Measurements from ENCODE around the gene CRABP2.

The CRABP2 gene

DNA sequence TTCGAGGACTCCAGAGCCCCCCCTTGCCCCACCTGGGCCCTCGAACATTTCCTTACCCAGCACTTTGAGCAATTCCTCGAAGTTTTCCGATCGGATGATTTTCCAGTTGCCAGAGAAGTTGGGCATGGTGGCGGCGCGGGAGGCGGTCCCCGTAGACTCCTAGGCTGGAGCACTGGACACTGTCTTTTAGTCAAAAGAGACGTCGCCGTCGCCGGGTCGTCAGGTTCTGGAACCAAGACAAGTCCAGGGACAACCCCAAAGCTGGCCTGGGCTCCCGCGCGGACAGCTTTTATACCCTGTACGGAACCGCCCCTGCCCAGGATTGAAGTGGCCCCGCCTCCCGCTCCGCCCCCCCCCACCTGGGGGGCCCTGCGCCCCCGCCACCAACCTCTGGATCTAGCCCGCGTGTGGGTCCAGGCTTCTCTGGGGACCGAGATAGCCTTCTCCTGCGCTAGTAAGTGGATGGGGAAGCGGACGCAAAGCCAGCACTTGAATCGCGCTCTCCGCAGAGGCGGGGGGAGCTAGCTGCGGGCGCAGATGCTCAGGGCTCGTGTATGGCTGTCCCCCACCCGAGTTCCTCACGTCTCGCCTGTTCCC is at the start of gene CRABP2:
TSS of gene CRABP2 (minus strand) at position 263 of the 597 bp plus-strand sequence. CDS start at position 126, 137 bp downstream.
- DNase-seq (ENCODE audit: low read depth in 2 of 2), result no peak

DNA sequence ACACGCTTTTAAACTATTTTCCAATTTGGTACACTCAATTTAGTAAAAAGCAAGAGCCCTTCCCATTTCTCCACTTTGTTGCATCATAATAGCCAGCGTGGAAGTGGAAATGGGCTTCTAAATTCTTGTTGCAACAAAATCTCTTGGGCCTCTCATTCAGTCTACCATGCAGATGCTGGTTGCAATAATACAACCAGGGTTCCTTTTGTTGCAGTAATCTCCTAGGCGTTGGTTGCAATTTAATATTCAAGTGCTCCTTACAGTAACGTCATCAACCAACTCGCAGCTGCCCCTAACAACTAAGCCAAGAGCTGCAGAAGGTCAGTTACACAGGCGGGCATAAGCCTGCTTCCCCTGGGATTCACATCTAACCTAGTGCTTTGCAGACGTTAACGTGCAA is 48.8 kb upstream of the CRABP2 start:
- DNase-seq (ENCODE audit: low read depth in 2 of 2), result no peak

DNA sequence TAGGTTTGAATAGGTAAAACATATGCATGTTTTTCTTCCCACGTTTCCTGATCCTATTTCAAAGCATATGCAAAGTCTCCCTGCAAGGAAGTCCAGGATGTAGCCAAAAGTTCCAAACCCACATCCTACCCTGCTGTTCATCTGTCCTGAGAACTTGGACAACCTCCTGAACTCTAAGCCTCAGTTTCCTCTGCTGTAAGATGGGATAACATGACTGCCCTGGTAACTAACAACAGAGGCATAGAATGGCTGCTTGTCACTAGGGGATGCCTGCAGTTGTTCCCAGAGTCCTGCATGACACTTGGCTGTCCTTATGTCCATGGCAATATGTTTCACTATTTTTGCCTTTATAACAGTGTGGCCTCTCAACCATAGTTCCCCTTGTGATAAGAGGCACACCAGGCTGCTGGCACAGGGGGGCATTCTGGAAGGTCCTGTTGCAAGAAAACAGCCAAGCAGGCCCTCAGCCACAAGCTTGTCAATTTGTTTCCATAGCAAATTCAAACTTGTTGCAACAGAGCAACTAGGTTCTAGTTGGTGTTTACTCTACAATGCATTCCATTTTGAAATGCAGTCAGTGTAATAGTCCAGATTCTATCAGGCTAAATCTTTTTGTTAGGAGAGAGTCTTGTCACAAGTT is 47.6 kb upstream of the CRABP2 start:
- DNase-seq (ENCODE audit: low read depth in 2 of 2), result no peak

GRCh38 chr1:156751757-156752481 is 46.5 kb upstream of the CRABP2 start:
- peak; percentile 94 to 98 for DNase-seq (ENCODE audit: low read depth in 2 of 2)

DNA sequence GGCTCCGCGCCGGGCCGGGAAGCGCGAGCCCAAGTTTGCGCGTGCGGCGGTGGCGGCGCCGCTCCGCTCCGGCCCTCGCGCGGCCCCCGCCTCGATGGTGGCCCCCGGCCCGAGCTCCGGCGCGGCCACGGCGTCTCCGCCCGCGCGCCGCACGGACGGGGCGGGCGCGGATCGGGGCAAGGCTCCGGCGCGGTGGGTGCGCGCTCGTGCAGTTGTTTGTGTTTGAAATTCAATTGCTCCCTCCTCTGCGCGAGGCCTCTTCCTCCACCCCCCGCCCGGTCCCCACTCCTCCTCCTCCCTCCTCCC is 46.0 kb upstream of the CRABP2 start, which contains the start of gene HDGF:
TSS of gene HDGF (minus strand) at position 225 of the 306 bp plus-strand sequence. CDS start 246 bp downstream, outside the sequence.
- DNase-seq (ENCODE audit: low read depth in 2 of 2), result no peak

DNA sequence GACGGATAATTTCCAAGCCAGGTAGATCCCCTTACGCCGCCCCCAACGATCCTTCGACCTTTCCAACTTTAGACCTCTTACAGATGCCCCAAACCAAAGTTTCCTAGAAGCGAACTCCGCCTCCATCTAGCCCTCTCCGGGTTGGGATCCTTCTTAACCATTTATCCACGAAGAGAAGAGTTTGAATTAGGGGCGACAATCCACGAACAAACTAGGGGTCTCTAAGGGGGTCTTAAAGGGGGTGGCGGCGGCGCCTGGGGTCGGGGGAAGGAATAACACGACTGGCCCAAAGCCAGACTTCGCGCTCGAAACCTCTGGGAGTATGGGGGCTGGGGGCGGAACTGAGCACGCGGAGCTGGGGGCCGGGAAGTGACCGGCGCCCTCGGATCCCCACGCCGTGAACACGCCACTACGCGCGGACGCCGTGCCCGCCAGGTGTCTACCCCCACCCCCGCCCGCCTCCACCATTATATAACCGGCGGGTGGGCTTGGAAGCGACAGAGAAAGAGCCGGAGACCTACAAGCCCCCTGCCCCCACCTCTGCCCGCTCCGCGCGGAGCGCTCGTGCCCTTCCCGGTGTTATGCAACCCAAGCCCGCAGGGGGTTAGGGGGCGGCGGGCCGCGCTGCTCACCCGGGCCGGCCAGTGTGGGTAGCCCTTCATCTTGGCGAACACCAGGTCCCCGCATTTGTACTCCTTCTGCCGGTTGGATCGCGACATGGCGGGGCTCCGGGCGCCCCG is 45.5 kb upstream of the CRABP2 start:
- DNase-seq (ENCODE audit: low read depth in 2 of 2), result no peak

DNA sequence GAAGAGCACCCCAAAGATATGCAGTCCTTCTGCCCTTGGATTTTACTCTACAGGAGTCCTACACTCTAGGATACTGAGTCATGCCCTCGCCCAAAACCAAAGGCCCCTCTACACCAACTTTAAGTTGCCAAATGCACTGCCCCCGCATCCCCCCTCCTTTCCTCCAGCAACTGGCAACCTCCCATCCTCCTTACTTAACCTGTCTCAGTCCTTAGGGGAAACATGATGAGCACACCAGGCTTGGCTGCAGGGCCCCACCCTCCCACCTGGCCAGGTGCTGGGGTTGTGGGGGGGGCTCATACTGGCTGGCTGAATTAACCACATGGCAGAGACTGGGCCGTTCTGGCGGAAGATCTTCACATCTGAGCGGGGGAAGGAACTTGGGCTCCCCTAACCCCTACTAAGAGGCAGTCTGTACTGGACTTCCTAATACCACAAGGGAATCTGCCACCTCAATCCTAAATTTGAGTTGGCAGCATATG is 44.8 kb upstream of the CRABP2 start:
- DNase-seq (ENCODE audit: low read depth in 2 of 2), result peak in 1 of 2 donors; percentile 40

DNA sequence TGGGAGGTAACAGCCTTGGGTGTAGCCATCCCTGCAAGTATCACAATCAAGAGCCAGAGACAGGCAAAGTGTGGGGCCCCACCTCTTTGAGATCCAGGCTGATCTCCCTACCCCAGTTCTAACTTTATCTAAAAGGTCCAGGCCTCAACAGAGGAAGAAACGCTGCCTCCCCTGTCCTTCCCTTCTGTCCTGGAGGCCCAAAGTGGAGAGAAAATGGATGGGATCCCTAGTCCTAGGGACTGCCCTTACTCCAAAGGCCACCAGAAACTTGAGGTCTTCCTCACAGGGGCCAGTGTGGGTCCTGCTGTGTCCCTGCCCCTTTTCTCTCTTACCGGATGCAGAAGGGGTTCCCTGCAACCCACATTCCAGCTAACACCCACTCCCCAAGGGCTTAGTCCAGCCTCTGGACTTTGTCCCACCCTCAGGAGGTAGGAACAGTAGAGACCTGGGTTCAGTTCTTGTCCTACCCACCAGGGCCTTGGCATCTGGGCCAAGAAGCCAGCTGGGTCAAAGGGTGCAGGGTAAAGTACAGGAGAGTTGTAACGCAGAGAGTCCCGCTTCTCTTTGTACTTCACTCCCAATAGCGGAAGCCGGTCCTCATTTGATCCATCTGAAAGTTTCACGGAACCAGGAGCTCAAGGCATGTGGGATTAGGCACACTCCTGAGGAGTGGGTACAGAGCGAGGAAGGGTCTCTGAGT is 44.2 kb upstream of the CRABP2 start:
- DNase-seq (ENCODE audit: low read depth in 2 of 2), result no peak

DNA sequence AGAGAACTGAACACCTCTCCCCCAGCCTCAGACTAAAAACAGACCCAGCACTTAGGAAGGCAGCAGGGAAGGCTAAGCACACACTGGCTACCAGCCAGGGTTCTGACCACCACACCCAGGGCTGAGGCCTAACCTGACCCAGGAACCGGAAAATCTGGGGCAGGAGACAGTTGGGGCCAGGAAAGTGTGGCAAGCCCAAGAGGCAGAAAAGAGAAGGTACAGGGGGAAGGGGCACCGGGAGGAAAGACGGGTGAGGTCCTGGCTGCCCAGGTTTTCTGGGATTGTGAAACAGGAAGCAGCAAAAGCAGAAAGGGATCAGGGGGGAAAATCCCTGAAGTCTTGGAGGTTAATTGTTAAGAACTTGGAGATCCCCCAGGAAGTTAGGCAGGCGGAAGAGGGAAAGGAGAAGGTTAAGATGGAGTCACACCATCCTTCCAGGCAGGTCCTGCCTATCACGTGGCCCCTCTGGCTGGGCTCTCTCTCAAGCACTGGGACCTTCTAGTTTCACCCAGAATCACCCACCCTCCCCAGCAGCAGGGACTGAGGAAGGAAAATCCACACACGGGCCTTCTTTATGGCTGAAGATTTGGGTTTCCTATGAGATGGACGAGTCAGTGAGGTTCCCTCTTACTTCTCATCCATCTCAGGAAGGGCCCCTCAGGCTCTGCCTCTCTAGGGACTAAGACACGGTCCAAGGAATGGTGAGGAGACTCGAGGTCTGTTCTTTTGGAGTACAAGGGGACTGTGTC is 43.5 kb upstream of the CRABP2 start:
- DNase-seq (ENCODE audit: low read depth in 2 of 2), result no peak

GRCh38 chr1:156747742-156748669 is 42.6 kb upstream of the CRABP2 start:
- DNase-seq (ENCODE audit: low read depth in 2 of 2), result no peak

DNA sequence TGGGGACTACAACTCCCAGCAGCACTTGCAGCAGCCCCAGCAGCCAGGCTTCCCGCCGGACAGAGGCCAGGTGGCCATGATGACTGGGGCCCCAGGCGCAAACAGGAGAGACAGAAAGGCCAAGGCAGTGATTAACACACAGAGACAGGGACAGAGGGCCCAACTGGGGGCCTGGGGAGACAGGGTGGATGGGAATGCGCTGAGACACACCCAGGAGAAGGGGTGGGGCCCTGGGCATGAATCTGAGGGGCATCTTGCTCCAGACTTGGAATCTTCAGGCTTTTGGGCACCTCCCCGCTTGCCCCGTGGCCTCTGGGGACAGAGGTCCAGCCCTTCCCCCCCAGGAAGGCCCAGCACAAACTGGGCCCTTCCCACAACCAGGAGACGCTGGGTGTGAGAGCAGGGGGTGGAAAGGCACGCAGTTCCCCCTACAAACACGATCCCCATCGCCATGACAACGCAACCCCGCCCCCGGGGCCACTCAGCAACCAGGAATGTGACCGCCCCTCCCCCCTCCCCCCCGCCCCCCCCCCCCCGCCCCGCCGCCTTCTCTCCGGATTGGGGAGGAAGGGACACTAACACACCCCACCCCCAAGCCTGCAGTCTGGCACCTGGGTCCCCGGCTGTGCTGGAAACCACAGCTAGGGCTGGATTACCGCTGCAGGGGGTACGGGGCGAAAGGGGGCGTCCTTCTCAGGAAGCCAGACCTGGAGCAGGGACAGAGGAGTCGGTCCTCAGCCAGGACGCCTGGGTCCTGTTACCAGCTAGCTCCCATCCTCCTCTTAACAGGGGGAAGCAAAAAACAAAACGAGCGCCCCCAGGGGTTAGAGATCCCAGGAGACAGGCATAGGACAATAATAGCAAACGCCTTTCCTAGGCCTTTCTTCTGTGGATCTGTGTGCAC is 41.6 kb upstream of the CRABP2 start:
- DNase-seq (ENCODE audit: low read depth in 2 of 2), result peak in 1 of 2 donors; percentile 50

GRCh38 chr1:156746406-156746727 is 41.0 kb upstream of the CRABP2 start:
- no peak for DNase-seq (ENCODE audit: low read depth in 2 of 2)

GRCh38 chr1:156745881-156746280 is 40.5 kb upstream of the CRABP2 start:
- DNase-seq (ENCODE audit: low read depth in 2 of 2), result no peak

GRCh38 chr1:156744786-156745419 is 39.5 kb upstream of the CRABP2 start:
- no peak for DNase-seq (ENCODE audit: low read depth in 2 of 2)

DNA sequence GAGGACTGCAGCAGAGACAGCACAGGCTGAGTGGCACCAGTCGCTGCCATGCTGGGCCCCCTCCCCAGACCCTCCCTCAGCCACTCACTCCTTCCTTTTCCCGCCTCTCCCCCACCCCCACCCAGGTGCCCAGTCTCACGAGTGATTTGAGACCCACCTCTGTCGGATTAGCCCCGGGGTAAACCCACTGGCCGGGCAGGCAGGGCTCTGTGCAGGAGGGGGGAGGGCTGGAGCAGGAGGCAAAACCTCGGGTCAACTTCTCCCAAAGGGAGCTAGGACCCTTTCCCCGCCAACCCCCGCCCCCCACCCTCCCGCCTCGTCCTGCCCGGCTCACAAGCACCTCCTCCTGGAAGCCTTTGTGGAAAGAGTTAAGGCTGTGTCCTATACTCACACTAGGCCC is 39.0 kb upstream of the CRABP2 start:
- no peak for DNase-seq (ENCODE audit: low read depth in 2 of 2)

- DNase-seq (ENCODE audit: low read depth in 2 of 2), result no peak
Observed at GRCh38 chr1:156743367-156744302, 38.3 kb upstream of the CRABP2 start.

DNA sequence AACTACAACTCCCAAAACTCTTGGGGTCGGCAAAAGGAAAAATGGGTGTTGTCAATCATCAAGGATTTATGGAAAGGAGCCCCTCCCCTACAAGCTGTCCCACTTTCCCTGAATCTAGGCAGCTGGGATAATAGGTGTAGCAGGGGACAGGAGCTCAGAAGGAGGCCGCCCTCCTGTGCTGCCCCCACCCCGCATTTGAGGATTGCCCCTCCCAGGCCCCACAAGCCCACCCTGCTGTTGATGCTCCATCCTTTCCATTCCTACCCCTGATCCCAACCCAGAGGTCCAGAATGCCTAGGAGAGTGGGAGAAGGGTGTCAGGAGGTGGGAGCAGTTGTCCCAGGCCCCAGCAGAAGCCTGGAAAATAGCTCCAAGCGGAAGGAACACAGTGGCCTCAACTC is 37.4 kb upstream of the CRABP2 start:
- no peak for DNase-seq (ENCODE audit: low read depth in 2 of 2)

Measured in stimulated activated CD8-positive, alpha-beta memory T cell treated with anti-CD3 and anti-CD28 coated beads, Interleukin-15, amount 100 ng/mL, for 48 hours (primary cell).